Measurements from ENCODE around the gene HRH2.

- TF ChIP-seq, protein P1, sequence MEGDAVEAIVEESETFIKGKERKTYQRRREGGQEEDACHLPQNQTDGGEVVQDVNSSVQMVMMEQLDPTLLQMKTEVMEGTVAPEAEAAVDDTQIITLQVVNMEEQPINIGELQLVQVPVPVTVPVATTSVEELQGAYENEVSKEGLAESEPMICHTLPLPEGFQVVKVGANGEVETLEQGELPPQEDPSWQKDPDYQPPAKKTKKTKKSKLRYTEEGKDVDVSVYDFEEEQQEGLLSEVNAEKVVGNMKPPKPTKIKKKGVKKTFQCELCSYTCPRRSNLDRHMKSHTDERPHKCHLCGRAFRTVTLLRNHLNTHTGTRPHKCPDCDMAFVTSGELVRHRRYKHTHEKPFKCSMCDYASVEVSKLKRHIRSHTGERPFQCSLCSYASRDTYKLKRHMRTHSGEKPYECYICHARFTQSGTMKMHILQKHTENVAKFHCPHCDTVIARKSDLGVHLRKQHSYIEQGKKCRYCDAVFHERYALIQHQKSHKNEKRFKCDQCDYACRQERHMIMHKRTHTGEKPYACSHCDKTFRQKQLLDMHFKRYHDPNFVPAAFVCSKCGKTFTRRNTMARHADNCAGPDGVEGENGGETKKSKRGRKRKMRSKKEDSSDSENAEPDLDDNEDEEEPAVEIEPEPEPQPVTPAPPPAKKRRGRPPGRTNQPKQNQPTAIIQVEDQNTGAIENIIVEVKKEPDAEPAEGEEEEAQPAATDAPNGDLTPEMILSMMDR (IDR thresholded peaks at IDR 0.05), result peak; percentile 68; the same call in 1 of the 2 replicates
- no peak for TF ChIP-seq ARID4B (CRISPR knock-in tag; IDR thresholded peaks at IDR 0.05; ENCODE audit: borderline replicate concordance)
Observed at GRCh38 chr5:175696139-175696854, 38.4 kb downstream of the HRH2 start.

All from WTC11 (cell line).